Spleen (tissue), 11 donors: ENCODE results near the gene TPRG1. TPM values are rescaled to one million over a fixed set of nuclear protein-coding genes. Genes with fewer than 3 reads are reported as not detected.

Experiments used
- DNase-seq: peaks from one replicate; pipeline ENCODE4 v3.0.0-alpha.2; 2020
- H3K27ac ChIP-seq, 8 donors: fragments of 200-600 bp; sonication (generic) in 7 of 8; 1 replicate in 4 of 8; 2 replicates in 4 of 8; pipeline versions ENCODE4 v1.5.0 to v1.8.0; 2016 to 2021; ENCODE audit warnings: inconsistent platforms in 4 of 8, mild to moderate bottlenecking in 4 of 8, moderate library complexity in 1 of 8
- H3K27me3 ChIP-seq, 7 donors: fragments of 200-600 bp; sonication (generic) in 6 of 7; replicated peaks in 1 of 7; 1 replicate in 4 of 7; 2 replicates in 3 of 7; pipeline versions ENCODE4 v1.5.0 to v1.8.0; 2016 to 2021; ENCODE audit warnings: inconsistent platforms in 3 of 7, mild to moderate bottlenecking in 1 of 7
- H3K36me3 ChIP-seq, 6 donors: fragments of 200-600 bp; sonication (generic) in 5 of 6; 1 replicate in 4 of 6; 2 replicates in 2 of 6; pipeline versions ENCODE4 v1.5.0 to v1.8.0; 2016 to 2021; ENCODE audit warnings: inconsistent platforms in 2 of 6
- H3K4me1 ChIP-seq, 6 donors: fragments of 200-600 bp; sonication (generic) in 5 of 6; 1 replicate in 3 of 6; 2 replicates in 3 of 6; pipeline versions ENCODE4 v1.5.0 to v1.8.0; 2016 to 2021; ENCODE audit warnings: inconsistent platforms in 3 of 6
- H3K4me3 ChIP-seq, 8 donors: fragments of 200-600 bp; sonication (generic) in 7 of 8; 1 replicate in 4 of 8; 2 replicates in 4 of 8; pipeline versions ENCODE4 v1.5.0 to v1.8.0; 2016 to 2021; ENCODE audit warnings: inconsistent platforms in 4 of 8, mild to moderate bottlenecking in 4 of 8, moderate library complexity in 2 of 8
- H3K9me3 ChIP-seq, 8 donors: fragments of 200-600 bp; sonication (generic) in 7 of 8; 1 replicate in 4 of 8; 2 replicates in 4 of 8; pipeline versions ENCODE4 v1.5.0 to v1.8.0; 2016 to 2021; ENCODE audit warnings: inconsistent platforms in 4 of 8
- CTCF ChIP-seq, 11 experiments: fragments of 200-600 bp in 7 of 11; fragments of 450-650 bp in 4 of 11; sonication (generic) in 4 of 11; IDR thresholded peaks in 8 of 11; conservative IDR thresholded peaks in 3 of 11; 1 replicate in 7 of 11; 2 replicates in 4 of 11; pipeline versions ENCODE4 v1.4.0 to v1.8.0; 2016 to 2021; ENCODE audit warnings: antibody characterized with exemption in 11 of 11, inconsistent platforms in 4 of 11, mild to moderate bottlenecking in 1 of 11
- POLR2A ChIP-seq, 3 donors: fragments of 450-650 bp; IDR thresholded peaks; one replicate each; pipeline ENCODE4 v1.5.1; 2017; ENCODE audit warnings: antibody characterized with exemption in 3 of 3, mild to moderate bottlenecking in 1 of 3
- POLR2AphosphoS5 ChIP-seq, 3 donors: sonication (generic); formaldehyde crosslinking; IDR thresholded peaks; one replicate each; pipeline ENCODE4 v1.5.1; 2017; ENCODE audit warnings: antibody characterized with exemption in 3 of 3
- WGBS, 5 donors: extraction: QIAGEN DNeasy Blood & Tissue Kit in 3 of 5; methylation state at CpG; one replicate each; pipeline versions ENCODE4 v1.1.5 to v1.1.7; 2013 to 2018; 5-methylcytosine and 5-hydroxymethylcytosine counted together
- intact Hi-C: fragments of 100-400 bp; cut with DNase I; formaldehyde crosslinking; loops from one replicate; pipeline ENCODE4 v1.15.0; 2023; ENCODE audit warnings: low total_unique reads
- polyA plus RNA-seq, 3 donors: library from polyadenylated mRNA; stranded (reverse); fragments of 200-250 nt; gene quantifications; one replicate each; pipeline ENCODE4 v1.2.1, GENCODE V29; 2013
- total RNA-seq, 7 donors: library from RNA; depleted of rRNA in 3 of 7; stranded (reverse); fragments of >200 nt in 3 of 7; fragmentation: NEBNext Ultra II Directional in 4 of 7; extraction: Animal tissue kit (Norgen Biotek cat#: 25700) in 4 of 7; gene quantifications; one replicate each; pipeline versions ENCODE4 v1.1.0 to v1.2.1, GENCODE V29; 2016 to 2021
- donor health status: healthy with polysubstance abuse.
- donor health status: DM: no; HTN: no; CAD: no; lungs with moderate emphysema.
- donor health status: DM: no; HTN: no; CAD: no.
- donor health status: Bipolar disorder and iron deficiency.
- donor health status: healthy.
- donor health status: DM: no; HTN: no; CAD: no.
- donor health status: DM: yes; HTN: yes; CAD: no.

Gene TPRG1
- total and polyA plus RNA-seq, 10 donors: 0.29 to 11.7 (median 4.6) TPM

DNA sequence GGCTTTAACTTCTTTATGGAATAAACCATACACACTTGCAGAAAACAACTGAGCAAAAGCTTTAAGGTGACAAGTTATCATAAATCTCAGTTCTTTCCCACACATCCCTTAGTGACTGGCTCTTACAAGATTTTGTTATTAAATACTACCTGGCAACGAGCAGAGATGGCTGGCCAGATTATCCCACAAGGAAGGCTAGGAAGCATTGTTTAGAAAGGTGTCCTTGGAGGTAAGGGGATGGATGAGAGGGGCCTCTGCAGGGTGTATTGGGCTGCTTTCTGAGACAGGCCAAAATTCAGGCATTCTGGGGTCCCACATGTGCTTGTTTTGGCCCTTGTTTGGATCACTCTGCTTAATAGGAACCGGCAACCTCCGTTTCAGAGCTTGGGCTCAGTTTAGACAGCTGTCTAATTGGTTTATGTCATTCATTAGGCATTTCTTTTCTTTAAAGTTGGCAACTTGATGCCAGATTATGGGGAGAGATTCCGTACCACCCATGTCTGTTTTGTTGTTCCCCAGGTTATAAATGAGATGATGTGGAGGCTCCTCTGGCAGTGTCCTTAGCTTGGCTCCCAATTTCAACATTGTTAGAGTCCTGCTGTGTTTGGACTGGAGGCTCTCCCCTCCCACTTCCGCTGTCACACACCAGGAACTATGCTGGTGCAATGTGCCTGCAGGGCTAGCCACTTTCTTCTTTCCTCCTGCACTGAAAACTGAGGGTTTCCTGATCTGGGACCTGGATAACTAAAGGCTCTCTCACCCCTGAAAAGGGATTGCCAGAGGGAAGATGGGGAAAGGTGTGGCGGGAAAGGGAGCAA lies 121.1 kb downstream of the TPRG1 start:
- Histone ChIP-seq H3K4me1 (peaks cover 0 to 3% (median 0%) of the 10 kb centered on the region in 6 donors), H3K27me3 (no peaks in the 10 kb centered on the region), H3K9me3 (no peaks in the 10 kb centered on the region), H3K4me3 (no peak overlapping the region), H3K27ac (no peak overlapping the region), H3K36me3 (no peaks in the 10 kb centered on the region)
- 80 to 89% (median 83%) methylated on average over 6 of the region's 6 CpGs for WGBS, 5 donors
- no peak for DNase-seq
- intact Hi-C loops: no loop called here
- no peak for TF ChIP-seq POLR2A (IDR thresholded peaks at IDR 0.05)
- TF ChIP-seq POLR2AphosphoS5 (IDR thresholded peaks at IDR 0.05): no peak
- no peak for TF ChIP-seq CTCF (IDR thresholded peaks at IDR 0.05 in 8 of 11, conservative IDR thresholded peaks at IDR 0.05 in 3 of 11)

- 95 to 99% (median 96%) methylated on average over 5 of the region's 5 CpGs for WGBS, 5 donors
- Histone ChIP-seq H3K4me3 (no peak overlapping the region), H3K27me3 (no peaks in the 10 kb centered on the region), H3K36me3 (no peaks in the 10 kb centered on the region), H3K4me1 (no peaks in the 10 kb centered on the region), H3K27ac (no peak overlapping the region), H3K9me3 (no peaks in the 10 kb centered on the region)
- intact Hi-C loops: no loop called here
- DNase-seq: no peak
- TF ChIP-seq POLR2AphosphoS5 (IDR thresholded peaks at IDR 0.05) (no peak), POLR2A (IDR thresholded peaks at IDR 0.05) (no peak), CTCF (IDR thresholded peaks at IDR 0.05 in 8 of 11, conservative IDR thresholded peaks at IDR 0.05 in 3 of 11) (no peak)
Measured at GRCh38 chr3:189294649-189295048, 122.9 kb downstream of the TPRG1 start.

- DNase-seq: no peak
- no peak for TF ChIP-seq POLR2A (IDR thresholded peaks at IDR 0.05)
- TF ChIP-seq POLR2AphosphoS5 (IDR thresholded peaks at IDR 0.05): no peak
- no peak for TF ChIP-seq CTCF (IDR thresholded peaks at IDR 0.05 in 8 of 11, conservative IDR thresholded peaks at IDR 0.05 in 3 of 11)
- Histone ChIP-seq H3K4me3 (no peak overlapping the region), H3K27ac (no peak overlapping the region), H3K9me3 (no peaks in the 10 kb centered on the region), H3K27me3 (no peaks in the 10 kb centered on the region), H3K36me3 (no peaks in the 10 kb centered on the region), H3K4me1 (no peaks in the 10 kb centered on the region)
- intact Hi-C loops: no loop called here
- 89 to 93% (median 93%) methylated on average over 3 of the region's 3 CpGs for WGBS, 5 donors
Measured at GRCh38 chr3:189295089-189295488, 123.3 kb downstream of the TPRG1 start.

- Histone ChIP-seq H3K36me3 (no peaks in the 10 kb centered on the region), H3K4me1 (no peaks in the 10 kb centered on the region), H3K27me3 (no peaks in the 10 kb centered on the region), H3K27ac (no peak overlapping the region), H3K9me3 (no peaks in the 10 kb centered on the region), H3K4me3 (no peak overlapping the region)
- no peak for DNase-seq
- TF ChIP-seq CTCF (IDR thresholded peaks at IDR 0.05 in 8 of 11, conservative IDR thresholded peaks at IDR 0.05 in 3 of 11) (no peak), POLR2A (IDR thresholded peaks at IDR 0.05) (no peak), POLR2AphosphoS5 (IDR thresholded peaks at IDR 0.05) (no peak)
- intact Hi-C loops: no loop called here
- 85 to 93% (median 91%) methylated on average over 4 of the region's 4 CpGs for WGBS, 5 donors
Measured at GRCh38 chr3:189297932-189298331, 126.2 kb downstream of the TPRG1 start.
